SHP77 treated with DMSO at 0.1 percent for 48 hours (cell line): ENCODE measurements around the gene THBS3.
"Not testable (repeated sequence)": the region's sequence is repeated elsewhere in the genome, so short reads cannot be mapped to it uniquely, and the experiment has no call there.

Experiments
- DNase-seq: peaks from one replicate; lab custom pipeline; 2025; lab: John Stamatoyannopoulos, UW

Gene THBS3

GRCh38 chr1:155206891-155207805 lies 549 bp downstream of the THBS3 start:
- DNase-seq, result peak; percentile 84

- no peak for DNase-seq
Measured at GRCh38 chr1:155205969-155206593, 1.6 kb downstream of the THBS3 start.

- DNase-seq, result no peak
Measured at GRCh38 chr1:155205035-155205434, 2.7 kb downstream of the THBS3 start.

- no peak for DNase-seq
Measured at GRCh38 chr1:155202731-155203515, 4.8 kb downstream of the THBS3 start.

GRCh38 chr1:155202198-155202597 lies 5.5 kb downstream of the THBS3 start:
- no peak for DNase-seq

DNA sequence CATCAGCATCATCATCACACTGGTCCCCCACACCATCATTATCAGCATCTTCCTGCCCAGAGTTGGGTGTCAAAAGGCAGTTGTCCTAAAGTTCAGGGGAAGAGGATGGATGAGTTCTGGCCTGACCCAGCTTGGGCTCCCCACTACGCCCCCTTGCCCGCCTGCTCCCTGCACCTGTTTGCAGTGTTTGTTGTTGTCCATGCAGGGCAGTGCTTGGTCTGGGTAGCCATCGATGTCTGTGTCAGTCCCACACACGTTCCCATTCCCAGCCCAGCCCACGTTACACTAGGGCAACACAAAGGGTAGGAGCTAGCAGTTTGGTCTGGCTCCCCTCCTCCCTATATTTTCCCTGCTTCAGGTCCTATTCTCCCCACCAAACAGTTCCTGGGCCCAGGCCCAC lies 6.8 kb downstream of the THBS3 start:
- DNase-seq, result no peak

DNA sequence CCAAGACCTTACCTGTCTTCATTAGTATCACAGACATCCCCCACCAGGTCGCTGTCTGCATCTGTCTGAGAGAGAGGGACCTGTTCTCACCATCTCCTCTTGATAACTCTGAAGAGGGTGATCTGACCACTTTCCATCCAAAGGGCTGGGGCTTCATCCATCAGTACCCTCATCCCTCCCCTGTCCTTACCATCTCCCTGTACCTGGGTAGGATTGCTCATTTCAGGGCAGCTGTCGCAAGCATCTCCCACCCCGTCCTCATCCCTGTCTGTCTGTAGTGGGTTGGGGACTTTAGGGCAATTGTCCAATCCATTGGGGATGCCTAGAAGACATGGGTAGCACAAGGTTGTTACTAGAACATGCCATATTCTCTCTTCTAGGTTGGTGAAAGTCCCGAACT lies 7.9 kb downstream of the THBS3 start:
- DNase-seq, result no peak

DNA sequence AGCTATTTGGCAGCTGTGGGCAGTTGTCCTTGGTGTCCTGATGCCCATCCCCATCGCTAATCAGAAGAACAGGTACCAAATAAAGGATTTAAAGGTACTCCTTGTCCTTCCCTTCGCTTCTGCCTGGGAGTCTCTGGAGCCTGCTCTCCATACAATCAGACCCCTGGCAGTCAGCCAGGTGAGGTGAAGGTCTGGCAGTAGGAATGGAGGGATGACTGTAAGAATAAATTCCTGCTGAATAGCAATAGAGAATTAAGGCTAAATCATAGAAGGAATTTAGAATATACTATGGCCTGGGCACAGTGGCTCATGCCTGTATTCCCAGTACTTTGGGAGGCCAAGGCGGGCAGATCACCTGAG lies 9.2 kb downstream of the THBS3 start:
- no peak for DNase-seq

- DNase-seq, result no peak
Measured at GRCh38 chr1:155197901-155198546, 9.7 kb downstream of the THBS3 start.

- no peak for DNase-seq
Measured at GRCh38 chr1:155196893-155197638, 10.6 kb downstream of the THBS3 start.

- DNase-seq, result no peak
Measured at GRCh38 chr1:155196103-155196892, 11.4 kb downstream of the THBS3 start.

DNA sequence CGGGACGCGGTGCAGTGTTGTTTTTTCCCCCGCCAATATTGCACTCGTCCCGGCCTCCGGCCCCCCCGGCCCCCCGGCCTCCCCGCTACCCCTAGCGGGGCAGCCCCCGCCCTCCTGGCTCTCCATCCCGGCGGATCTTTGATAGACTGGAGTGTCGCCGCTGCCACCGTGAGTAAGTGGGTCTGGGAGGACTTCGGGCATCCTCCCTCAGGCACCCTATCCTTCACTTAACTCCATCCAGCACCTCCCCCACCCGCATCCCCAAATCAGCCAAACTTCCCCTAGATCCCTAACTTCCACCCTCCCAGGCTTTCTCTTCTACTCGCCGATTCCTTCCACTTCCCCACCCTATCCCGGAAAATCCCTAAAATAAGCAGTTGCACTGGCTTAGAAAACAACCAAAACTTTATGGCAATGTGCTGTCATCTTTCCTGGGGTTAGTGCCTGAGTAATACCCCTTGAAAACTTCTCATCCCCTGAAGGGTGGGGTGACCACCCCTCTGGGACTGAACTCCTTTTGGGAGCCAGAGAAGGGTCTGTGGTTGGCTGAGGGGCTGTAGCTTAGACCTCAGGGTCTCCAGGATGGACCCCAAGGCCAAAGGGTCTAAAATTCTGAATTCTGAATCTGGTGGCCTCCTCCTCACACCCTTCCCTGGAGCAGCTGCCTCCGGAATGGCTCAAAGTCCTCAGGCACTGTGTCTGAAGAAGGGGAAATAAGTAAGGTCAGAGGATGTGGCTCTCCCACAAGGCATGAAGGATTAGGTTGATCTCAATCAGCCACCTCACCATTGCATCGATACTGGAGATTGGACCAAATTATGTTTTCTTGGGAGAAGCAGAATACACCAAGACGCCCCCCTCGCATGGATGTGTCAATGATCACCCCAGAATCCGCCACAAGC lies 12.2 kb downstream of the THBS3 start:
- no peak for DNase-seq

- not testable (repeated sequence) for DNase-seq
Measured at GRCh38 chr1:155193991-155194240, 13.8 kb downstream of the THBS3 start.

DNA sequence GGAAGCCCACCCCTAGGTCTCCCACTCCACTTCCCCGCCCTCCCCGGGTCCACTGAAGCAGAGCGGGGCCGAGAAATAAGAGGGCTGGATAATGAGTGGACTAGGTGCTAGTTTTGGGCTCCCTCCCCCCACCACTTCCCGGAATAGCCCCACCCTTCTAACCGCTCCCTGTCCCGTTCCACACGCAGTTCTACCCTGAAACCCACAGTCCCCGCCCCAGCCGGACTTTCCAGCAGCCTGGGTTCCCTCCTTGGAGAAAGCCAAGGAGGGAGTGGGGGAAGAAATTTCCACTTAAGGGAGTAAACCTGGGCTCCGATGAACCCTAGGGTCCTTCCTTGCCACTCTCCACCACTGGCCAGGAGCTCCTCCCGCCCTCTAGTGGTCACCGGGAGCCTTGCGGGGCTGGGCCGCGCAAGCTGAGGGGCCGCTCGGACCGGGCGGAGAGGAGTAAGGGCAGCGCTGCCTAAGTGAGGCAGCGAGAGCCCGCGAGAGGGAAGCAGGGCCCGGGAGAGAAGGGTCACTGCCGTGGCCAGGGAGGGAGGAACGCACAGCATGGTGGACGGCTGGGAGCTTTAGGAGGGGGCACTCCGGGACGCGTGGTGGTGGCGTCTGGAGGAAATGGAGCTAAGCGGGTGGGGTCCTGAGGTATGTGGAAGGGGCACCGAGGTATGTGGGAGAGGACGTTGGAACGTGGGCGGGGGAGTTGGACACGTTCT lies 14.3 kb downstream of the THBS3 start:
- DNase-seq, result peak; percentile 93

DNA sequence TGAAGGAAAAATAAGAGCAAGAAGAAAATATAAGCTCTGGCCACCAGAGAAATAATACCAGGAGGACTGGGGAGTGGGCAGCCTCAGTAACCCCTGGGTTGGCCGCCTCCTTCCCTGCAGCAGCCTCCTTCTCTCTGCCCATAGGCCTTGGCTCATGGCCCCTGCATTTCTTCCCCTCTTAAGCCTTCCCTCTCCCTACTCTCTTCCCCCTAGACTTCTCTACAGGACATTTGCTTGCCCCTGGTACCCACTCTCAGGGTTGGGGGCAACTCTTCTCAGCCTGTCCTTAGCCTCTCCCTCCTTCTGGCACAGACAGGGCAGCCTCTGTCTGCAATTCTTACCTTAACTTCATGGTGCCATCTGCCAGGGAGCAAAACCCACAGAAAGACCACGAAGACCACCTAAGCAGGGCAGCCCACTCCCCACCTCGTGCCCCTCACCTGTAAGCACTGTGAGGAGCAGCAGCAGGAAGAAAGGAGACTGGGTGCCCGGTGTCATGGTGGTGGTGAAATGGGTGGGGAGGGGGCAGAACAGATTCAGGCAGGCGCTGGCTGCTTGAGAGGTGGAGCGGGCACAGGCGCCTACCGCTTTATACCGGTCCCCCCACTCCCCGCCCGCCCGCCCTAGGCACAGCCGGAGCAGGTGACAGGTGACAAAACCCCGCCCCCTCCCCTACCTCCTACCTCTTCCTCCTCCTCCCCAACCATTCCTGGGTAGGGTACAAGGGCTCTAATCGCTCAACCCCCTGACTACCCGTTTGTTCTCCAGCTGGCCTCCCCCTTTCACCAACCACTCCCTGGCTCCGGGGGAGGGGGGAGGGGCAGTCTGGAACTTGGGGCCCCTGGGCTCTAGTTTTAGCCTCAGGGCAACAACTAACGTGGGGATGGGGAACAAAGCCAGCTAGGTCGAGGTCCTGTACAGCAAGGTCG lies 15.1 kb downstream of the THBS3 start:
- no peak for DNase-seq

DNA sequence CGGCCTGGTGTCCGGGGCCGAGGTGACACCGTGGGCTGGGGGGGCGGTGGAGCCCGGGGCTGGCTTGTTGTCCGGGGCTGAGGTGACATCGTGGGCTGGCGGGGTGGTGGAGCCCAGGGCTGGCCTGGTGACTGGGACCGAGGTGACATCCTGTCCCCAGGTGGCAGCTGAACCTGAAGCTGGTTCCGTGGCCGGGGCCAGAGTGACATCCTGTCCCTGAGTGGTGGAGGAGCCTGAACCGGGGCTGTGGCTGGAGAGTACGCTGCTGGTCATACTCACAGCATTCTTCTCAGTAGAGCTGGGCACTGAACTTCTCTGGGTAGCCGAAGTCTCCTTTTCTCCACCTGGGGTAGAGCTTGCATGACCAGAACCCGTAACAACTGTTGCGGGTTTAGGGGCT lies 15.8 kb downstream of the THBS3 start:
- no peak for DNase-seq

- not testable (repeated sequence) for DNase-seq
Measured at GRCh38 chr1:155189926-155190325, 17.8 kb downstream of the THBS3 start.

- DNase-seq, result no peak
Measured at GRCh38 chr1:155188268-155188667, 19.4 kb downstream of the THBS3 start.
